ENCODE results near the gene OSBPL5.

DNA sequence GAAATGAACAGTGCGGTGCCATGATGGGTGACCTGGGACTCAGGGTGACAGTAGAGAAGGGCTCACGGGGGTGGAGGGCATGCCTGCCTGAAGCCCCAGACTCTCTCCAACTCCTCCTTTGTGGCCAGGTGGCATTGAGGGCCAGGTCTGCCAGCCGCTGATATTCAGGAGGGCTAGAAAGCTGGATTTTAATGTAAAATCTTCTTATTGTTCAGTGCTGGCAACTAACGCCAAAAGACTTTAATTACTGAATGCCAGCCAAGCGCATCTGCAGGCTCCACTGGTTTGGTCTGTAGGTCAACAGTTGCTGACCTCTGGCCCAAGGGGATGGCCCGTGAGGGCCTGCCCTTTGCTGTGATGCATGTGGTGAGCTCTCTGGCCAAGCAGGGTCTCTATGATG, 43.2 kb upstream of the OSBPL5 start:
- TF ChIP-seq, protein P1, sequence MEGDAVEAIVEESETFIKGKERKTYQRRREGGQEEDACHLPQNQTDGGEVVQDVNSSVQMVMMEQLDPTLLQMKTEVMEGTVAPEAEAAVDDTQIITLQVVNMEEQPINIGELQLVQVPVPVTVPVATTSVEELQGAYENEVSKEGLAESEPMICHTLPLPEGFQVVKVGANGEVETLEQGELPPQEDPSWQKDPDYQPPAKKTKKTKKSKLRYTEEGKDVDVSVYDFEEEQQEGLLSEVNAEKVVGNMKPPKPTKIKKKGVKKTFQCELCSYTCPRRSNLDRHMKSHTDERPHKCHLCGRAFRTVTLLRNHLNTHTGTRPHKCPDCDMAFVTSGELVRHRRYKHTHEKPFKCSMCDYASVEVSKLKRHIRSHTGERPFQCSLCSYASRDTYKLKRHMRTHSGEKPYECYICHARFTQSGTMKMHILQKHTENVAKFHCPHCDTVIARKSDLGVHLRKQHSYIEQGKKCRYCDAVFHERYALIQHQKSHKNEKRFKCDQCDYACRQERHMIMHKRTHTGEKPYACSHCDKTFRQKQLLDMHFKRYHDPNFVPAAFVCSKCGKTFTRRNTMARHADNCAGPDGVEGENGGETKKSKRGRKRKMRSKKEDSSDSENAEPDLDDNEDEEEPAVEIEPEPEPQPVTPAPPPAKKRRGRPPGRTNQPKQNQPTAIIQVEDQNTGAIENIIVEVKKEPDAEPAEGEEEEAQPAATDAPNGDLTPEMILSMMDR (IDR thresholded peaks at IDR 0.05), result no peak
- no peak for TF ChIP-seq ZFX (IDR thresholded peaks at IDR 0.05; ENCODE audit: borderline replicate concordance)
